M059J (cell line): ENCODE measurements around the gene ZHX3. TPM values are rescaled to one million over a fixed set of nuclear protein-coding genes. Genes with fewer than 3 reads are reported as not detected.

ENCODE experiments used
- DNase-seq: peaks from one replicate; pipeline ENCODE4 v3.0.0-alpha.2; 2012; ENCODE audit warnings: low read depth
- total RNA-seq: library from RNA; depleted of rRNA; stranded (reverse); fragments of >200 nt; shearing (Covaris generic); gene quantifications from 2 replicates; pipeline ENCODE4 v1.2.3, GENCODE V29; 2014

Gene ZHX3
- total RNA-seq, 1 experiment from 2014 or later: 42.6 TPM

- no peak for DNase-seq
Measured at GRCh38 chr20:41355598-41356203, 38.2 kb upstream of the ZHX3 start.

- no peak for DNase-seq
Measured at GRCh38 chr20:41355192-41355591, 37.7 kb upstream of the ZHX3 start.

GRCh38 chr20:41353530-41353929 is 36.0 kb upstream of the ZHX3 start:
- no peak for DNase-seq

- DNase-seq: no peak
Measured at GRCh38 chr20:41352666-41353065, 35.1 kb upstream of the ZHX3 start.

GRCh38 chr20:41352106-41352505 is 34.6 kb upstream of the ZHX3 start:
- no peak for DNase-seq

GRCh38 chr20:41350408-41350962 is 33.0 kb upstream of the ZHX3 start:
- DNase-seq: no peak

GRCh38 chr20:41349943-41350342 is 32.4 kb upstream of the ZHX3 start:
- no peak for DNase-seq

- DNase-seq: no peak
Measured at GRCh38 chr20:41349266-41349665, 31.7 kb upstream of the ZHX3 start.

GRCh38 chr20:41348430-41349172 is 31.1 kb upstream of the ZHX3 start:
- DNase-seq: no peak

GRCh38 chr20:41347523-41348429 is 30.2 kb upstream of the ZHX3 start:
- DNase-seq: no peak

- DNase-seq: no peak
Measured at GRCh38 chr20:41345729-41346067, 28.2 kb upstream of the ZHX3 start.

GRCh38 chr20:41344938-41345728 is 27.6 kb upstream of the ZHX3 start:
- DNase-seq: peak; percentile 60

- DNase-seq: no peak
Measured at GRCh38 chr20:41344477-41344876, 26.9 kb upstream of the ZHX3 start.

GRCh38 chr20:41342474-41343464 is 25.2 kb upstream of the ZHX3 start:
- DNase-seq: no peak

GRCh38 chr20:41340327-41341055 is 23.0 kb upstream of the ZHX3 start, which contains the start of gene LPIN3:
LPIN3 (plus strand) TSS chr20:41340821; CDS start chr20:41345804, 4,983 bp downstream.
- peak; percentile 80 for DNase-seq

GRCh38 chr20:41339957-41340326 is 22.4 kb upstream of the ZHX3 start:
- peak; percentile 67 for DNase-seq

GRCh38 chr20:41336711-41337492 is 19.4 kb upstream of the ZHX3 start:
- no peak for DNase-seq

- DNase-seq: no peak
Measured at GRCh38 chr20:41335591-41335990, 18.1 kb upstream of the ZHX3 start.
